SK-N-SH treated with all-trans-retinoic acid at 6 μM for 48 hours (cell line): ENCODE data around the gene CLIC1.

Source experiments
- ATAC-seq: fragments of 200-7000 bp; cut with Tn5 transposase; 3 replicates; pipeline ENCODE4 v1.9.1; 2020; ENCODE audit warnings: mild to moderate bottlenecking, moderate library complexity
- ARNTL ChIP-seq: fragments of 450-650 bp; formaldehyde crosslinking; IDR thresholded peaks from 2 replicates; pipeline ENCODE4 v1.5.0; 2020; ENCODE audit warnings: low read depth, mild to moderate bottlenecking, moderate library complexity, borderline replicate concordance
- BACH2 ChIP-seq: fragments of 250-450 bp; sonication (Bioruptor Pico); IDR thresholded peaks from 2 replicates; pipeline ENCODE4 v1.9.0; 2021; ENCODE audit warnings: mild to moderate bottlenecking, borderline replicate concordance
- CSDC2 ChIP-seq: fragments of 250-450 bp; sonication (Bioruptor Pico); IDR thresholded peaks from 2 replicates; pipeline ENCODE4 v1.5.0; 2020; ENCODE audit warnings: mild to moderate bottlenecking, moderate library complexity
- ESRRG ChIP-seq: fragments of 250-450 bp; sonication (Bioruptor Pico); IDR thresholded peaks from 2 replicates; pipeline ENCODE4 v1.6.1; 2021; ENCODE audit warnings: mild to moderate bottlenecking
- GLIS3 ChIP-seq: fragments of 250-450 bp; sonication (Bioruptor Pico); IDR thresholded peaks from 2 replicates; pipeline ENCODE4 v1.5.0; 2020; ENCODE audit warnings: mild to moderate bottlenecking, moderate library complexity
- ISL1 ChIP-seq: fragments of 250-450 bp; sonication (Bioruptor Pico); IDR thresholded peaks from 2 replicates; pipeline ENCODE4 v2.1.2; 2022; ENCODE audit warnings: mild to moderate bottlenecking, moderate library complexity
- PPARA ChIP-seq: fragments of 250-450 bp; sonication (Bioruptor Pico); IDR thresholded peaks from 2 replicates; pipeline ENCODE4 v1.5.0; 2020; ENCODE audit warnings: mild to moderate bottlenecking, borderline replicate concordance
- RARB ChIP-seq: fragments of 250-450 bp; sonication (Bioruptor Pico); IDR thresholded peaks from 2 replicates; pipeline ENCODE4 v1.8.0; 2021; ENCODE audit warnings: mild to moderate bottlenecking, moderate library complexity
- SNAI2 ChIP-seq: fragments of 250-450 bp; sonication (Bioruptor Pico); IDR thresholded peaks from 2 replicates; pipeline ENCODE4 v1.5.0; 2020; ENCODE audit warnings: mild to moderate bottlenecking, moderate library complexity
- TCF4 ChIP-seq: fragments of 250-450 bp; sonication (Bioruptor Pico); IDR thresholded peaks from 2 replicates; pipeline ENCODE4 v1.8.0; 2021; ENCODE audit warnings: mild to moderate bottlenecking, moderate library complexity, borderline replicate concordance
- TOX ChIP-seq: fragments of 250-450 bp; sonication (Bioruptor Pico); IDR thresholded peaks from 2 replicates; pipeline ENCODE4 v1.8.0; 2021; ENCODE audit warnings: mild to moderate bottlenecking, moderate library complexity, borderline replicate concordance
- ZC3H10 ChIP-seq: fragments of 250-450 bp; sonication (Bioruptor Pico); IDR thresholded peaks from 2 replicates; pipeline ENCODE4 v1.5.1; 2021; ENCODE audit warnings: mild to moderate bottlenecking, moderate library complexity
- ZFP3 ChIP-seq: fragments of 250-450 bp; sonication (Bioruptor Pico); IDR thresholded peaks from 2 replicates; pipeline ENCODE4 v1.5.0; 2020; ENCODE audit warnings: mild to moderate bottlenecking, moderate library complexity
- ZFP30 ChIP-seq: fragments of 450-650 bp; formaldehyde crosslinking; IDR thresholded peaks from 2 replicates; pipeline ENCODE4 v1.5.0; 2022; ENCODE audit warnings: mild to moderate bottlenecking, moderate library complexity
- ZNF565 ChIP-seq: fragments of 450-650 bp; formaldehyde crosslinking; conservative IDR thresholded peaks from 2 replicates; pipeline ENCODE4 v1.5.0; 2020; ENCODE audit warnings: low read depth, mild to moderate bottlenecking, moderate library complexity
- ZNF70 ChIP-seq: fragments of 450-650 bp; formaldehyde crosslinking; IDR thresholded peaks from 2 replicates; pipeline ENCODE4 v1.5.0; 2020; ENCODE audit warnings: mild to moderate bottlenecking, moderate library complexity
- ZNF8 ChIP-seq: fragments of 450-650 bp; formaldehyde crosslinking; IDR thresholded peaks from 2 replicates; pipeline ENCODE4 v1.5.0; 2020; ENCODE audit warnings: mild to moderate bottlenecking, moderate library complexity
- TF ChIP-seq, protein P1 (sequence below): fragments of 250-450 bp; sonication (Bioruptor Pico); IDR thresholded peaks from 2 replicates; pipeline ENCODE4 v1.8.0; 2020; ENCODE audit warnings: mild to moderate bottlenecking, moderate library complexity, borderline replicate concordance
- TF ChIP-seq, protein P2 (sequence below): fragments of 250-450 bp; sonication (Bioruptor Pico); IDR thresholded peaks from 2 replicates; pipeline ENCODE4 v1.5.0; 2020; ENCODE audit warnings: mild to moderate bottlenecking, moderate library complexity
- TF ChIP-seq, protein P3 (sequence below): fragments of 250-450 bp; sonication (Bioruptor Pico); IDR thresholded peaks from 2 replicates; pipeline ENCODE4 v1.5.1; 2021; ENCODE audit warnings: mild to moderate bottlenecking, moderate library complexity
- TF ChIP-seq, protein P4 (sequence below): fragments of 250-450 bp; sonication (Bioruptor Pico); IDR thresholded peaks from 2 replicates; pipeline ENCODE4 v1.5.1; 2020; ENCODE audit warnings: low read depth, mild to moderate bottlenecking, moderate library complexity
- TF ChIP-seq, protein P5 (sequence below): fragments of 250-450 bp; sonication (Bioruptor Pico); IDR thresholded peaks from 2 replicates; pipeline ENCODE4 v1.8.0; 2021; ENCODE audit warnings: low read depth, mild to moderate bottlenecking, moderate library complexity, borderline replicate concordance

CLIC1 gene

DNA sequence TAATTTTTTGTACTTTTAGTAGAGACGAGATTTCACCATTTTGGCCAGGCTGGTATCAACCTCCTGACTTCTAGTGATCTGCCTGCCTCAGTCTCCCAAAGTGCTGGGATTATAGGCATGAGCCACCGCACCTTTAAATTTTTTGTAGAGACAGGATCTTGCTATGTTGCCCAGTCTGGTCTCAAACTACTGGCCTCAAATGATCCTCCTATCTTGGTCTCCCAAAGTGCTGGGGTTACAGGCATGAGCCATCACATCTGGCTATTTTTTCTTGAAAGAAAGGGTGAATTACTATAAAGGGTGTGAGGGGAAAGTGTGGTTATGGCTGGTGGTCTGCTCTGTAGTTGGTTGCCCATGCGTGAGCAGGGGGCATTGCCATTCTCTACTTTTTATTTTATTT, 28.1 kb downstream of the CLIC1 start:
- no peak for TF ChIP-seq GLIS3 (CRISPR knock-in tag)
- no peak for TF ChIP-seq TCF4
- no peak for TF ChIP-seq CSDC2
- TF ChIP-seq SNAI2, result no peak
- TF ChIP-seq ESRRG (CRISPR knock-in tag), result no peak
- TF ChIP-seq PPARA (CRISPR knock-in tag), result no peak
- TF ChIP-seq RARB (CRISPR knock-in tag), result no peak
- TF ChIP-seq ZNF8, result no peak
- TF ChIP-seq ZFP30, result no peak
- no peak for TF ChIP-seq ZFP3 (CRISPR knock-in tag)
- TF ChIP-seq ZC3H10 (CRISPR knock-in tag), result no peak
- TF ChIP-seq, protein P1, sequence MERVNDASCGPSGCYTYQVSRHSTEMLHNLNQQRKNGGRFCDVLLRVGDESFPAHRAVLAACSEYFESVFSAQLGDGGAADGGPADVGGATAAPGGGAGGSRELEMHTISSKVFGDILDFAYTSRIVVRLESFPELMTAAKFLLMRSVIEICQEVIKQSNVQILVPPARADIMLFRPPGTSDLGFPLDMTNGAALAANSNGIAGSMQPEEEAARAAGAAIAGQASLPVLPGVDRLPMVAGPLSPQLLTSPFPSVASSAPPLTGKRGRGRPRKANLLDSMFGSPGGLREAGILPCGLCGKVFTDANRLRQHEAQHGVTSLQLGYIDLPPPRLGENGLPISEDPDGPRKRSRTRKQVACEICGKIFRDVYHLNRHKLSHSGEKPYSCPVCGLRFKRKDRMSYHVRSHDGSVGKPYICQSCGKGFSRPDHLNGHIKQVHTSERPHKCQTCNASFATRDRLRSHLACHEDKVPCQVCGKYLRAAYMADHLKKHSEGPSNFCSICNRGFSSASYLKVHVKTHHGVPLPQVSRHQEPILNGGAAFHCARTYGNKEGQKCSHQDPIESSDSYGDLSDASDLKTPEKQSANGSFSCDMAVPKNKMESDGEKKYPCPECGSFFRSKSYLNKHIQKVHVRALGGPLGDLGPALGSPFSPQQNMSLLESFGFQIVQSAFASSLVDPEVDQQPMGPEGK, result no peak
- TF ChIP-seq, protein P2, sequence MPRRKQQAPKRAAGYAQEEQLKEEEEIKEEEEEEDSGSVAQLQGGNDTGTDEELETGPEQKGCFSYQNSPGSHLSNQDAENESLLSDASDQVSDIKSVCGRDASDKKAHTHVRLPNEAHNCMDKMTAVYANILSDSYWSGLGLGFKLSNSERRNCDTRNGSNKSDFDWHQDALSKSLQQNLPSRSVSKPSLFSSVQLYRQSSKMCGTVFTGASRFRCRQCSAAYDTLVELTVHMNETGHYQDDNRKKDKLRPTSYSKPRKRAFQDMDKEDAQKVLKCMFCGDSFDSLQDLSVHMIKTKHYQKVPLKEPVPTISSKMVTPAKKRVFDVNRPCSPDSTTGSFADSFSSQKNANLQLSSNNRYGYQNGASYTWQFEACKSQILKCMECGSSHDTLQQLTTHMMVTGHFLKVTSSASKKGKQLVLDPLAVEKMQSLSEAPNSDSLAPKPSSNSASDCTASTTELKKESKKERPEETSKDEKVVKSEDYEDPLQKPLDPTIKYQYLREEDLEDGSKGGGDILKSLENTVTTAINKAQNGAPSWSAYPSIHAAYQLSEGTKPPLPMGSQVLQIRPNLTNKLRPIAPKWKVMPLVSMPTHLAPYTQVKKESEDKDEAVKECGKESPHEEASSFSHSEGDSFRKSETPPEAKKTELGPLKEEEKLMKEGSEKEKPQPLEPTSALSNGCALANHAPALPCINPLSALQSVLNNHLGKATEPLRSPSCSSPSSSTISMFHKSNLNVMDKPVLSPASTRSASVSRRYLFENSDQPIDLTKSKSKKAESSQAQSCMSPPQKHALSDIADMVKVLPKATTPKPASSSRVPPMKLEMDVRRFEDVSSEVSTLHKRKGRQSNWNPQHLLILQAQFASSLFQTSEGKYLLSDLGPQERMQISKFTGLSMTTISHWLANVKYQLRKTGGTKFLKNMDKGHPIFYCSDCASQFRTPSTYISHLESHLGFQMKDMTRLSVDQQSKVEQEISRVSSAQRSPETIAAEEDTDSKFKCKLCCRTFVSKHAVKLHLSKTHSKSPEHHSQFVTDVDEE (CRISPR knock-in tag), result no peak
- TF ChIP-seq, protein P3, sequence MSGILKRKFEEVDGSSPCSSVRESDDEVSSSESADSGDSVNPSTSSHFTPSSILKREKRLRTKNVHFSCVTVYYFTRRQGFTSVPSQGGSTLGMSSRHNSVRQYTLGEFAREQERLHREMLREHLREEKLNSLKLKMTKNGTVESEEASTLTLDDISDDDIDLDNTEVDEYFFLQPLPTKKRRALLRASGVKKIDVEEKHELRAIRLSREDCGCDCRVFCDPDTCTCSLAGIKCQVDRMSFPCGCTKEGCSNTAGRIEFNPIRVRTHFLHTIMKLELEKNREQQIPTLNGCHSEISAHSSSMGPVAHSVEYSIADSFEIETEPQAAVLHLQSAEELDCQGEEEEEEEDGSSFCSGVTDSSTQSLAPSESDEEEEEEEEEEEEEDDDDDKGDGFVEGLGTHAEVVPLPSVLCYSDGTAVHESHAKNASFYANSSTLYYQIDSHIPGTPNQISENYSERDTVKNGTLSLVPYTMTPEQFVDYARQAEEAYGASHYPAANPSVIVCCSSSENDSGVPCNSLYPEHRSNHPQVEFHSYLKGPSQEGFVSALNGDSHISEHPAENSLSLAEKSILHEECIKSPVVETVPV, result no peak
- TF ChIP-seq ZNF70, result no peak
- ATAC-seq, result no peak

DNA sequence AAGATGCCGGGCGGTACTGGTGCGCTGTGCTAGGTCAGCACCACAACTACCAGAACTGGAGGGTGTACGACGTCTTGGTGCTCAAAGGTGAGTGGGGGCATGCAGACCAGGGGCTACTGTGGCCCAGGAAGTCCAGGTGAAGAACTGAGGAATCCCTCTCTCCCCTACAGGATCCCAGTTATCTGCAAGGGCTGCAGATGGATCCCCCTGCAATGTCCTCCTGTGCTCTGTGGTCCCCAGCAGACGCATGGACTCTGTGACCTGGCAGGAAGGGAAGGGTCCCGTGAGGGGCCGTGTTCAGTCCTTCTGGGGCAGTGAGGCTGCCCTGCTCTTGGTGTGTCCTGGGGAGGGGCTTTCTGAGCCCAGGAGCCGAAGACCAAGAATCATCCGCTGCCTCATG, 28.6 kb downstream of the CLIC1 start:
- TF ChIP-seq, protein P3, result no peak
- TF ChIP-seq BACH2 (CRISPR knock-in tag), result no peak
- no peak for TF ChIP-seq CSDC2
- TF ChIP-seq ZC3H10 (CRISPR knock-in tag), result no peak
- no peak for TF ChIP-seq PPARA (CRISPR knock-in tag)
- TF ChIP-seq, protein P1, result no peak
- no peak for TF ChIP-seq TOX (CRISPR knock-in tag)
- TF ChIP-seq TCF4, result no peak
- TF ChIP-seq ZFP3 (CRISPR knock-in tag), result no peak
- no peak for TF ChIP-seq RARB (CRISPR knock-in tag)
- TF ChIP-seq, protein P2 (CRISPR knock-in tag), result no peak
- TF ChIP-seq, protein P4, sequence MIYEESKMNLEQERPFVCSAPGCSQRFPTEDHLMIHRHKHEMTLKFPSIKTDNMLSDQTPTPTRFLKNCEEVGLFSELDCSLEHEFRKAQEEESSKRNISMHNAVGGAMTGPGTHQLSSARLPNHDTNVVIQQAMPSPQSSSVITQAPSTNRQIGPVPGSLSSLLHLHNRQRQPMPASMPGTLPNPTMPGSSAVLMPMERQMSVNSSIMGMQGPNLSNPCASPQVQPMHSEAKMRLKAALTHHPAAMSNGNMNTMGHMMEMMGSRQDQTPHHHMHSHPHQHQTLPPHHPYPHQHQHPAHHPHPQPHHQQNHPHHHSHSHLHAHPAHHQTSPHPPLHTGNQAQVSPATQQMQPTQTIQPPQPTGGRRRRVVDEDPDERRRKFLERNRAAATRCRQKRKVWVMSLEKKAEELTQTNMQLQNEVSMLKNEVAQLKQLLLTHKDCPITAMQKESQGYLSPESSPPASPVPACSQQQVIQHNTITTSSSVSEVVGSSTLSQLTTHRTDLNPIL (CRISPR knock-in tag), result no peak
- TF ChIP-seq ESRRG (CRISPR knock-in tag), result no peak
- TF ChIP-seq ISL1 (CRISPR knock-in tag), result no peak
- TF ChIP-seq ZFP30, result no peak
- TF ChIP-seq ARNTL (CRISPR knock-in tag), result no peak
- TF ChIP-seq ZNF565 (CRISPR knock-in tag), result no peak
- TF ChIP-seq SNAI2, result no peak
- TF ChIP-seq, protein P5, sequence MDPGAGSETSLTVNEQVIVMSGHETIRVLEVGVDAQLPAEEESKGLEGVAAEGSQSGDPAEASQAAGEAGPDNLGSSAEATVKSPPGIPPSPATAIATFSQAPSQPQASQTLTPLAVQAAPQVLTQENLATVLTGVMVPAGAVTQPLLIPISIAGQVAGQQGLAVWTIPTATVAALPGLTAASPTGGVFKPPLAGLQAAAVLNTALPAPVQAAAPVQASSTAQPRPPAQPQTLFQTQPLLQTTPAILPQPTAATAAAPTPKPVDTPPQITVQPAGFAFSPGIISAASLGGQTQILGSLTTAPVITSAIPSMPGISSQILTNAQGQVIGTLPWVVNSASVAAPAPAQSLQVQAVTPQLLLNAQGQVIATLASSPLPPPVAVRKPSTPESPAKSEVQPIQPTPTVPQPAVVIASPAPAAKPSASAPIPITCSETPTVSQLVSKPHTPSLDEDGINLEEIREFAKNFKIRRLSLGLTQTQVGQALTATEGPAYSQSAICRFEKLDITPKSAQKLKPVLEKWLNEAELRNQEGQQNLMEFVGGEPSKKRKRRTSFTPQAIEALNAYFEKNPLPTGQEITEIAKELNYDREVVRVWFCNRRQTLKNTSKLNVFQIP (CRISPR knock-in tag), result no peak
- TF ChIP-seq, all 23 proteins: peak for 0
- ATAC-seq, result no peak
